PFSK-1 (cell line): ENCODE data around the gene ADCY1.

Experiments
- FOXP2 ChIP-seq: optimal IDR thresholded peaks from 2 replicates; pipeline ENCODE3; 2011; ENCODE audit warnings: borderline replicate concordance, control low read depth, inconsistent platforms; ENCODE audit not compliant: insufficient read depth; ENCODE audit errors: extremely low read length, extremely low read depth
- POLR2AphosphoS5 ChIP-seq: IDR thresholded peaks from 2 replicates; pipeline ENCODE4 v1.6.1; 2012; ENCODE audit warnings: low read depth, mild to moderate bottlenecking, control low read depth, low read length, moderate library complexity
- SIN3A ChIP-seq: IDR thresholded peaks from 2 replicates; pipeline ENCODE4 v1.6.1; 2012; ENCODE audit warnings: mild to moderate bottlenecking, low read length, moderate library complexity, borderline replicate concordance; ENCODE audit not compliant: insufficient read depth
- TAF1 ChIP-seq: IDR thresholded peaks from 2 replicates; pipeline ENCODE4 v1.6.1; 2012; ENCODE audit warnings: low read length, control low read depth, borderline replicate concordance; ENCODE audit not compliant: insufficient read depth
- TF ChIP-seq, protein P1 (sequence below), 2 experiments: IDR thresholded peaks; 2 replicates each; pipeline versions ENCODE4 v1.6.1 to v1.8.0; 2011 to 2012; ENCODE audit warnings: low read depth in 2 of 2, low read length in 2 of 2, control low read depth in 1 of 2, inconsistent platforms in 1 of 2, mild to moderate bottlenecking in 1 of 2, moderate library complexity in 1 of 2; ENCODE audit not compliant: insufficient read depth in 1 of 2

The ADCY1 gene

DNA sequence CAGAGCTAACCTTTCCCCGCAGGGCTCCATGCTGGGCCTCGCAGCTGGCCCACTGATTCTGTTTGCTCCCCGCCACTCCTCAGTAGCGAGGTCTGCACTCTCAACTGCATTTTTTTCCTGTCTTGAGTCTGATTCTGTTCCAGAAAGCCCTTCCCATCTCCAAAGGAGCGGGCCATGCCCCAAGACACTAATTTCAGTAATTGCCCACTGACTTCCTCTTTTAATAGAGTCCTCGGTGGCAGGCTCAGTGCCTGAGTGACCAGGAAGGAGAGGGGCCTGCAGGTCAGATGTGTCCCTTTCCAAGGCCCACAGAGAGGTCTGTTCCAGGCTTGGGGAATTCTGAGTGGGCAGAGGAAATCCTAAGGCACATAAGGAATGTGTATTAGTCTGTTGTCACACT lies 77.4 kb downstream of the ADCY1 start:
- no peak for TF ChIP-seq SIN3A
- no peak for TF ChIP-seq POLR2AphosphoS5
- TF ChIP-seq, protein P1, sequence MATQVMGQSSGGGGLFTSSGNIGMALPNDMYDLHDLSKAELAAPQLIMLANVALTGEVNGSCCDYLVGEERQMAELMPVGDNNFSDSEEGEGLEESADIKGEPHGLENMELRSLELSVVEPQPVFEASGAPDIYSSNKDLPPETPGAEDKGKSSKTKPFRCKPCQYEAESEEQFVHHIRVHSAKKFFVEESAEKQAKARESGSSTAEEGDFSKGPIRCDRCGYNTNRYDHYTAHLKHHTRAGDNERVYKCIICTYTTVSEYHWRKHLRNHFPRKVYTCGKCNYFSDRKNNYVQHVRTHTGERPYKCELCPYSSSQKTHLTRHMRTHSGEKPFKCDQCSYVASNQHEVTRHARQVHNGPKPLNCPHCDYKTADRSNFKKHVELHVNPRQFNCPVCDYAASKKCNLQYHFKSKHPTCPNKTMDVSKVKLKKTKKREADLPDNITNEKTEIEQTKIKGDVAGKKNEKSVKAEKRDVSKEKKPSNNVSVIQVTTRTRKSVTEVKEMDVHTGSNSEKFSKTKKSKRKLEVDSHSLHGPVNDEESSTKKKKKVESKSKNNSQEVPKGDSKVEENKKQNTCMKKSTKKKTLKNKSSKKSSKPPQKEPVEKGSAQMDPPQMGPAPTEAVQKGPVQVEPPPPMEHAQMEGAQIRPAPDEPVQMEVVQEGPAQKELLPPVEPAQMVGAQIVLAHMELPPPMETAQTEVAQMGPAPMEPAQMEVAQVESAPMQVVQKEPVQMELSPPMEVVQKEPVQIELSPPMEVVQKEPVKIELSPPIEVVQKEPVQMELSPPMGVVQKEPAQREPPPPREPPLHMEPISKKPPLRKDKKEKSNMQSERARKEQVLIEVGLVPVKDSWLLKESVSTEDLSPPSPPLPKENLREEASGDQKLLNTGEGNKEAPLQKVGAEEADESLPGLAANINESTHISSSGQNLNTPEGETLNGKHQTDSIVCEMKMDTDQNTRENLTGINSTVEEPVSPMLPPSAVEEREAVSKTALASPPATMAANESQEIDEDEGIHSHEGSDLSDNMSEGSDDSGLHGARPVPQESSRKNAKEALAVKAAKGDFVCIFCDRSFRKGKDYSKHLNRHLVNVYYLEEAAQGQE (IDR thresholded peaks at IDR 0.05; ENCODE audit: insufficient read depth in 1 of 2, low read depth in 2 of 2, low read length in 2 of 2) = no peak

- TF ChIP-seq POLR2AphosphoS5 (no peak), TAF1 (no peak), SIN3A (no peak), FOXP2 (no peak)
- TF ChIP-seq, protein P1 (IDR thresholded peaks at IDR 0.05; ENCODE audit: insufficient read depth in 1 of 2, low read depth in 2 of 2, low read length in 2 of 2) = no peak
These were observed 78.5 kb downstream of the ADCY1 start for GRCh38 chr7:45652630-45653029.

DNA sequence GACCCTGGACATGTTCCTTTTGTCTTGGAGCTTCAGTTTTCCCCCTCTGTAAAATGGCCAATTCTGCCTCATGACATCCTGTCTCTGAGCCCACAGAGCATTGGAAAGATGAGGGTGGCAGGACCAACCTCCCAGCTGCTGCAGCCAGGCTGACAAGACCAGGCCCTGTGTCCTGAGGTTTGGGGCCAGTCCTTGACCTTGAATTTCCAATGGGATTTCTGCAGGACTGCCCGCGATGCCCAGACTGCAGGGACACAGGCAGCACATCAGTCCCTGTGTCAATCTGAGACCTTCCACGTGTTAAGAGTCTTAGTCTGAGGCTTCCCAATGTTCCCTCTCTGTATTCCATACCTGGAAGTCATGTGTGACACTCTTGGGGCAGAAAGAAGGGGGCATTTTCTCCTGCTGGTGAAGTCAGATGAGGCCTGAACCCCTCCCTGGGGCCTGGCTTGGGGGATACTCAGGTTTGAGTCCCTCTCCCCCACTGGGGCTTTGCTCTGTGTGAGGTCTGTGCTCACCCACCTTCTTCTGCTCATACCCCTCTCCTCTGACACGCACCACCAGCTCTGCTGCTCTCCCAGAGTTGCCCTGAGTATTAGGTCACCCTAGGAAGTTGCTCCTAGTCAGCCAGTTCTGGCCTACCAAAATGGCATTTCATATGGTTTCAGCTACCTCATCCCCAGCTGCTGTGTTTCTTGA lies 79.2 kb downstream of the ADCY1 start:
- TF ChIP-seq SIN3A (no peak), TAF1 (no peak), POLR2AphosphoS5 (no peak), FOXP2 (no peak)
- TF ChIP-seq, protein P1 (IDR thresholded peaks at IDR 0.05; ENCODE audit: insufficient read depth in 1 of 2, low read depth in 2 of 2, low read length in 2 of 2) = no peak

- no peak for TF ChIP-seq POLR2AphosphoS5
These were observed 80.2 kb downstream of the ADCY1 start for GRCh38 chr7:45654341-45654740.

GRCh38 chr7:45655539-45655938 lies 81.4 kb downstream of the ADCY1 start:
- TF ChIP-seq, protein P1 (IDR thresholded peaks at IDR 0.05; ENCODE audit: insufficient read depth in 1 of 2, low read depth in 2 of 2, low read length in 2 of 2) = no peak
